Measurements from ENCODE around the gene C10orf62.
"Not testable (repeated sequence)": the region's sequence is repeated elsewhere in the genome, so short reads cannot be mapped to it uniquely, and the experiment has no call there.

The C10orf62 gene

DNA sequence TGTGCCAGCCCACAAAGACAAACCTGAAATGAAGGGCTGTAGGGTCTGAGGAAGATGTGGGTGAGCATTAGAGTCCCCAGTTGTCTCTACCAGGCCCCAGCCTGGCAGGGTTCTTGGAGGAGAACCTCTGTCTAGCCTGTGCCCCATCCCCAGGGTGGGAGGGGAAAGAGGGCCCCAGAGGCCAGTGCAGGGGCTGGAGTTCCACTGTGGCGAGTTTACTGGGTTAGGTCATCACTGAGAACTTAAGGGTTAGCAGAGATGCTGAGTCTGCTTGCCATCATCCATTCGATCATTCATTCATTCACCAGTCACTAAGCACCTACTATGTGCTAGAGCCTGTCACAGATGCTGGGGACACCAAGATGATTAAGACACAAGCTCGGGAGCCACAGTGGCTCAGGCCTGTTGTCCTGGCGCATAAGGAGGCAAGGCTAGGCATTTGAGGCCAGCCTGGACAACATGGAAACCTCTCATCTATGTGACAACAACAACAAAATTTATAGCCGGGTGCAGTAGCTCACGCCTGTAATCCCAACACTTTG lies 14.3 kb upstream of the C10orf62 start:
- peak; percentile 87 for TF ChIP-seq ZNF24 (tag by site-specific recombination; IDR thresholded peaks at IDR 0.05)
- peak; percentile 67 for TF ChIP-seq ZBTB20 (tag by site-specific recombination; IDR thresholded peaks at IDR 0.05)
- no peak for TF ChIP-seq ZNF423 (tag by site-specific recombination; IDR thresholded peaks at IDR 0.05)
- POLR2A ChIA-PET: interaction anchor here (0.9 kb wide), 1 partner anchor 9 kb away, joined by 5 read pairs; the partner anchor contains the start of gene HOGA1
- no peaks in the 10 kb centered on the region for H3K9me3 ChIP-seq (ENCODE audit: control insufficient read depth, insufficient read depth, low read depth, low read length)

DNA sequence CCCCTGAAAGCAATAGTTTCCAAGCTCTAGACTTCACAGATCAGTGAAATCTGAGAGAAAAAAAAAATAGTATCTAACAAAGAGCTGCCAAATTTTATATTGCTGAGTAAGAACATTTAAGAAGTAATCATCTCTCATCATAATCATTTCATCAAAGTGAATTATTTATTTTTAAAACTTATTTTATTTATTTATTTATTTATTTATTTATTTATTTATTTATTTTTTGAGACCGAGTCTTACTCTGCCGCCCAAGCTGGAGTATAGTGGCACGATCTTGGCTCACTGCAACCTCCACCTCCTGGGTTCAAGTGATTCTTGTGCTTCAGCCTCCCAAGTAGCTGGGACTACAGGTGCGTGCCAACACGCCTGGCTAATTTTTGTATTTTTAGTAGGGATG lies 13.0 kb upstream of the C10orf62 start:
- POLR2A ChIA-PET; H3K9me3 ChIP-seq (ENCODE audit: control insufficient read depth, insufficient read depth, low read depth, low read length); H3K4me3 ChIP-seq (ENCODE audit: low read depth, low read length); H3K27ac ChIP-seq (ENCODE audit: extremely low read depth, low read depth, low read length); H3K36me3 ChIP-seq (ENCODE audit: control insufficient read depth in 2 of 2, insufficient read depth in 1 of 2, low read length in 2 of 2); H3K4me1 ChIP-seq (ENCODE audit: control insufficient read depth, insufficient read depth, low read length): not testable (repeated sequence)
- CTCF ChIA-PET: interaction anchor here (0.6 to 2.7 kb wide), 5 partner anchors 16 to 216 kb away, joined by 3 to 12 read pairs (median 4); no protein-coding TSS in a partner anchor
- TF ChIP-seq, protein P1, sequence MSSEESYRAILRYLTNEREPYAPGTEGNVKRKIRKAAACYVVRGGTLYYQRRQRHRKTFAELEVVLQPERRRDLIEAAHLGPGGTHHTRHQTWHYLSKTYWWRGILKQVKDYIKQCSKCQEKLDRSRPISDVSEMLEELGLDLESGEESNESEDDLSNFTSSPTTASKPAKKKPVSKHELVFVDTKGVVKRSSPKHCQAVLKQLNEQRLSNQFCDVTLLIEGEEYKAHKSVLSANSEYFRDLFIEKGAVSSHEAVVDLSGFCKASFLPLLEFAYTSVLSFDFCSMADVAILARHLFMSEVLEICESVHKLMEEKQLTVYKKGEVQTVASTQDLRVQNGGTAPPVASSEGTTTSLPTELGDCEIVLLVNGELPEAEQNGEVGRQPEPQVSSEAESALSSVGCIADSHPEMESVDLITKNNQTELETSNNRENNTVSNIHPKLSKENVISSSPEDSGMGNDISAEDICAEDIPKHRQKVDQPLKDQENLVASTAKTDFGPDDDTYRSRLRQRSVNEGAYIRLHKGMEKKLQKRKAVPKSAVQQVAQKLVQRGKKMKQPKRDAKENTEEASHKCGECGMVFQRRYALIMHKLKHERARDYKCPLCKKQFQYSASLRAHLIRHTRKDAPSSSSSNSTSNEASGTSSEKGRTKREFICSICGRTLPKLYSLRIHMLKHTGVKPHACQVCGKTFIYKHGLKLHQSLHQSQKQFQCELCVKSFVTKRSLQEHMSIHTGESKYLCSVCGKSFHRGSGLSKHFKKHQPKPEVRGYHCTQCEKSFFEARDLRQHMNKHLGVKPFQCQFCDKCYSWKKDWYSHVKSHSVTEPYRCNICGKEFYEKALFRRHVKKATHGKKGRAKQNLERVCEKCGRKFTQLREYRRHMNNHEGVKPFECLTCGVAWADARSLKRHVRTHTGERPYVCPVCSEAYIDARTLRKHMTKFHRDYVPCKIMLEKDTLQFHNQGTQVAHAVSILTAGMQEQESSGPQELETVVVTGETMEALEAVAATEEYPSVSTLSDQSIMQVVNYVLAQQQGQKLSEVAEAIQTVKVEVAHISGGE (tag by site-specific recombination; conservative IDR thresholded peaks at IDR 0.05; ENCODE audit: low read depth): peak; percentile 83
- TF ChIP-seq ZNF404 (tag by site-specific recombination; IDR thresholded peaks at IDR 0.05) (0 out of 2 replicates have a peak, but pooled peaks have one; percentile 65), ZNF623 (tag by site-specific recombination; IDR thresholded peaks at IDR 0.05) (peak; percentile 86), ZBTB21 (tag by site-specific recombination; IDR thresholded peaks at IDR 0.05) (peak; percentile 54; the same call in 1 of the 2 replicates), ZNF354C (tag by site-specific recombination; IDR thresholded peaks at IDR 0.05; ENCODE audit: borderline replicate concordance, low read depth) (0 out of 2 replicates have a peak, but pooled peaks have one; percentile 32), ZNF558 (tag by site-specific recombination; IDR thresholded peaks at IDR 0.05) (peak; percentile 79; the same call in 1 of the 2 replicates), ZFP37 (tag by site-specific recombination; IDR thresholded peaks at IDR 0.05) (peak; percentile 83; the same call in 1 of the 2 replicates), ZNF791 (tag by site-specific recombination; IDR thresholded peaks at IDR 0.05) (0 out of 2 replicates have a peak, but pooled peaks have one; percentile 27), ZNF266 (tag by site-specific recombination; IDR thresholded peaks at IDR 0.05; ENCODE audit: low read depth) (peak; percentile 86), ZXDB (tag by site-specific recombination; IDR thresholded peaks at IDR 0.05) (peak; percentile 81; the same call in 1 of the 2 replicates), MZF1 (tag by site-specific recombination; IDR thresholded peaks at IDR 0.05; ENCODE audit: borderline replicate concordance) (peak; percentile 27; the same call in 1 of the 2 replicates), ZNF664 (tag by site-specific recombination; IDR thresholded peaks at IDR 0.05) (peak; percentile 85), ZNF292 (tag by site-specific recombination; IDR thresholded peaks at IDR 0.05; ENCODE audit: borderline replicate concordance, low read depth) (peak; percentile 82; the same call in 1 of the 2 replicates), ZBTB8A (tag by site-specific recombination; IDR thresholded peaks at IDR 0.05) (peak; percentile 85), ZNF138 (tag by site-specific recombination; IDR thresholded peaks at IDR 0.05; ENCODE audit: borderline replicate concordance) (0 out of 2 replicates have a peak, but pooled peaks have one; percentile 49), ZNF629 (tag by site-specific recombination; IDR thresholded peaks at IDR 0.05) (peak; percentile 77)
- TF ChIP-seq, protein P2, sequence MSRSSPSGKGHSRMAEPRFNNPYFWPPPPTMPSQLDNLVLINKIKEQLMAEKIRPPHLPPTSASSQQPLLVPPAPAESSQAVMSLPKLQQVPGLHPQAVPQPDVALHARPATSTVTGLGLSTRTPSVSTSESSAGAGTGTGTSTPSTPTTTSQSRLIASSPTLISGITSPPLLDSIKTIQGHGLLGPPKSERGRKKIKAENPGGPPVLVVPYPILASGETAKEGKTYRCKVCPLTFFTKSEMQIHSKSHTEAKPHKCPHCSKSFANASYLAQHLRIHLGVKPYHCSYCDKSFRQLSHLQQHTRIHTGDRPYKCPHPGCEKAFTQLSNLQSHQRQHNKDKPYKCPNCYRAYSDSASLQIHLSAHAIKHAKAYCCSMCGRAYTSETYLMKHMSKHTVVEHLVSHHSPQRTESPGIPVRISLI (tag by site-specific recombination; IDR thresholded peaks at IDR 0.05): 0 out of 2 replicates have a peak, but pooled peaks have one; percentile 27
- TF ChIP-seq, protein P3, sequence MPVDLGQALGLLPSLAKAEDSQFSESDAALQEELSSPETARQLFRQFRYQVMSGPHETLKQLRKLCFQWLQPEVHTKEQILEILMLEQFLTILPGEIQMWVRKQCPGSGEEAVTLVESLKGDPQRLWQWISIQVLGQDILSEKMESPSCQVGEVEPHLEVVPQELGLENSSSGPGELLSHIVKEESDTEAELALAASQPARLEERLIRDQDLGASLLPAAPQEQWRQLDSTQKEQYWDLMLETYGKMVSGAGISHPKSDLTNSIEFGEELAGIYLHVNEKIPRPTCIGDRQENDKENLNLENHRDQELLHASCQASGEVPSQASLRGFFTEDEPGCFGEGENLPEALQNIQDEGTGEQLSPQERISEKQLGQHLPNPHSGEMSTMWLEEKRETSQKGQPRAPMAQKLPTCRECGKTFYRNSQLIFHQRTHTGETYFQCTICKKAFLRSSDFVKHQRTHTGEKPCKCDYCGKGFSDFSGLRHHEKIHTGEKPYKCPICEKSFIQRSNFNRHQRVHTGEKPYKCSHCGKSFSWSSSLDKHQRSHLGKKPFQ (tag by site-specific recombination; IDR thresholded peaks at IDR 0.05): 0 out of 2 replicates have a peak, but pooled peaks have one; percentile 18
- TF ChIP-seq, protein P4, sequence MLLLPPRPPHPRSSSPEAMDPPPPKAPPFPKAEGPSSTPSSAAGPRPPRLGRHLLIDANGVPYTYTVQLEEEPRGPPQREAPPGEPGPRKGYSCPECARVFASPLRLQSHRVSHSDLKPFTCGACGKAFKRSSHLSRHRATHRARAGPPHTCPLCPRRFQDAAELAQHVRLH (tag by site-specific recombination; IDR thresholded peaks at IDR 0.05): peak; percentile 56; the same call in 1 of the 2 replicates
- TF ChIP-seq, protein P5, sequence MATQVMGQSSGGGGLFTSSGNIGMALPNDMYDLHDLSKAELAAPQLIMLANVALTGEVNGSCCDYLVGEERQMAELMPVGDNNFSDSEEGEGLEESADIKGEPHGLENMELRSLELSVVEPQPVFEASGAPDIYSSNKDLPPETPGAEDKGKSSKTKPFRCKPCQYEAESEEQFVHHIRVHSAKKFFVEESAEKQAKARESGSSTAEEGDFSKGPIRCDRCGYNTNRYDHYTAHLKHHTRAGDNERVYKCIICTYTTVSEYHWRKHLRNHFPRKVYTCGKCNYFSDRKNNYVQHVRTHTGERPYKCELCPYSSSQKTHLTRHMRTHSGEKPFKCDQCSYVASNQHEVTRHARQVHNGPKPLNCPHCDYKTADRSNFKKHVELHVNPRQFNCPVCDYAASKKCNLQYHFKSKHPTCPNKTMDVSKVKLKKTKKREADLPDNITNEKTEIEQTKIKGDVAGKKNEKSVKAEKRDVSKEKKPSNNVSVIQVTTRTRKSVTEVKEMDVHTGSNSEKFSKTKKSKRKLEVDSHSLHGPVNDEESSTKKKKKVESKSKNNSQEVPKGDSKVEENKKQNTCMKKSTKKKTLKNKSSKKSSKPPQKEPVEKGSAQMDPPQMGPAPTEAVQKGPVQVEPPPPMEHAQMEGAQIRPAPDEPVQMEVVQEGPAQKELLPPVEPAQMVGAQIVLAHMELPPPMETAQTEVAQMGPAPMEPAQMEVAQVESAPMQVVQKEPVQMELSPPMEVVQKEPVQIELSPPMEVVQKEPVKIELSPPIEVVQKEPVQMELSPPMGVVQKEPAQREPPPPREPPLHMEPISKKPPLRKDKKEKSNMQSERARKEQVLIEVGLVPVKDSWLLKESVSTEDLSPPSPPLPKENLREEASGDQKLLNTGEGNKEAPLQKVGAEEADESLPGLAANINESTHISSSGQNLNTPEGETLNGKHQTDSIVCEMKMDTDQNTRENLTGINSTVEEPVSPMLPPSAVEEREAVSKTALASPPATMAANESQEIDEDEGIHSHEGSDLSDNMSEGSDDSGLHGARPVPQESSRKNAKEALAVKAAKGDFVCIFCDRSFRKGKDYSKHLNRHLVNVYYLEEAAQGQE (tag by site-specific recombination; IDR thresholded peaks at IDR 0.05): peak; percentile 77

More for the DNA sequence above, 14.3 kb upstream of the C10orf62 start:
- Histone ChIP-seq H3K4me3 (ENCODE audit: low read depth, low read length) (no peak overlapping the region), H3K4me1 (ENCODE audit: control insufficient read depth, insufficient read depth, low read length) (peaks cover 6% of the 10 kb centered on the region), H3K27ac (ENCODE audit: extremely low read depth, low read depth, low read length) (no peak overlapping the region), H3K36me3 (ENCODE audit: control insufficient read depth in 2 of 2, insufficient read depth in 1 of 2, low read length in 2 of 2) (peaks cover 0 to 3% of the 10 kb centered on the region in 2 experiments; a peak in 1 of 3 replicates)
- CTCF ChIA-PET: interaction anchor here (0.8 to 5.1 kb wide), 13 partner anchors 9 to 134 kb away, joined by 3 to 78 read pairs (median 4); partner anchors contain the start of gene HOGA1

All from HEK293 (cell line).